Stimulated activated naive CD8-positive, alpha-beta T cell treated with anti-CD3 and anti-CD28 coated beads, Interleukin-15, Interleukin-2, amounts not matched to agents 100 ng/mL and 50 ng/mL, for 24 hours (primary cell): ENCODE results near the gene IWS1.
"Not testable (repeated sequence)": the region's sequence is repeated elsewhere in the genome, so short reads cannot be mapped to it uniquely, and the experiment has no call there.

ENCODE experiments used
- H3K27ac Mint-ChIP-seq: one replicate; pipeline ENCODE4 v1.8.0; 2021; ENCODE audit warnings: mild to moderate bottlenecking, mixed read lengths
- H3K27me3 Mint-ChIP-seq: one replicate; pipeline ENCODE4 v1.8.0; 2021; ENCODE audit warnings: mixed read lengths
- H3K36me3 Mint-ChIP-seq: one replicate; pipeline ENCODE4 v1.8.0; 2021; ENCODE audit warnings: low read depth, mixed read lengths
- H3K4me1 Mint-ChIP-seq: one replicate; pipeline ENCODE4 v1.8.0; 2021; ENCODE audit warnings: low read depth, mixed read lengths
- H3K4me3 Mint-ChIP-seq: one replicate; pipeline ENCODE4 v1.8.0; 2021; ENCODE audit warnings: mild to moderate bottlenecking, mixed read lengths
- H3K9me3 Mint-ChIP-seq: one replicate; pipeline ENCODE4 v1.8.0; 2021; ENCODE audit warnings: mixed read lengths

Gene IWS1

DNA sequence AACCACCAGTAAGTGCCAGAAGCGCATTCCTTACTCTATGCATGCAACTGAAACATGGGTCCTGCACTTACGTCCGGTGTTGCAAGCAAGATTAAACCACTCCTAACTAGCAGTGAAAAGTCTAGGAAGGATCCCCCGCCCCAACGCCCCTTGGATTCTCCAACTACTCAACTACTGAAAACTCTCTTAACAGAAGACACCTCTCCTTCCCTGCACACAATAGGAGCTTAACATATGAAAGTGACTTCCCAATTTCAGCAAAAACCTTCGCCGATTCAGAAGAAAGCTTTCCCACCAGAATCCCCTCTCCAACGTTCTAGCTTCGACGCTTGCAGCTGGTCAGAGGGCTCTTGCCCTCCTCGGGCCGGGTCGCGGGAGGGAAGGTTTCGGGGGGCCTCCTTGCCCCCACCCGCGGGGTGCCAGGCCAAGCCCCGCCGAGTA lies 578 bp downstream of the IWS1 start:
- Mint-ChIP-seq H3K4me1 (peaks cover 47% of the 10 kb centered on the region), H3K27ac (peak overlapping the region; percentile 98), H3K4me3 (peak overlapping the region; percentile 96), H3K36me3 (peaks cover 26% of the 10 kb centered on the region), H3K9me3 (no peaks in the 10 kb centered on the region), H3K27me3 (no peaks in the 10 kb centered on the region)

- H3K4me3 Mint-ChIP-seq, result peak overlapping the region; percentile 96
- H3K36me3 Mint-ChIP-seq, result peaks cover 40% of the 10 kb centered on the region
- H3K27ac Mint-ChIP-seq, H3K9me3 Mint-ChIP-seq, H3K27me3 Mint-ChIP-seq: not testable (repeated sequence)
- H3K4me1 Mint-ChIP-seq, result peaks cover 59% of the 10 kb centered on the region
These were observed 2.0 kb downstream of the IWS1 start for GRCh38 chr2:127524198-127524834.

GRCh38 chr2:127523269-127523939 lies 2.9 kb downstream of the IWS1 start:
- H3K36me3 Mint-ChIP-seq, result peaks cover 41% of the 10 kb centered on the region
- H3K27me3 Mint-ChIP-seq, result no peaks in the 10 kb centered on the region
- peaks cover 59% of the 10 kb centered on the region for H3K4me1 Mint-ChIP-seq
- peak overlapping the region; percentile 34 for H3K27ac Mint-ChIP-seq
- peak overlapping the region; percentile 60 for H3K4me3 Mint-ChIP-seq
- H3K9me3 Mint-ChIP-seq, result no peaks in the 10 kb centered on the region

GRCh38 chr2:127520424-127520823 lies 5.9 kb downstream of the IWS1 start:
- H3K27ac Mint-ChIP-seq, result no peak overlapping the region

DNA sequence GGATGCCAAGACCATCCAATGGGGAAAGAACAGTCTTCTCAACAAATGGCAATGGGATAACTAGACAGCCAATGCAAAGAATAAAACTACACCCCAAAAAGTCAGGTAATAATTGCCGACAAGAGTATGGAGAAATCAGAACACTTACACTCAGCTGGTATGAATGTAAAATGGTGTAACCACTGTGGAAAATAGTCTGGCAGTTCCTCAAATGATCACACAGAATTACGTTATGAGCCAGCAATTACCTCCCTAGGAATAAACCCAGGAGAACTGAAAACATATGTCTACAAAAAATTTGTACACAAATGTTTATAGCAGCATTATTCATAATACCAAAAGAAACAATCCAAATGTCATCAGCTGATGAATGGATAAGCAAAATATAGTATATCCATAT lies 8.8 kb downstream of the IWS1 start:
- peaks cover 71% of the 10 kb centered on the region for H3K36me3 Mint-ChIP-seq
- peaks cover 63% of the 10 kb centered on the region for H3K4me1 Mint-ChIP-seq

More at GRCh38 chr2:127520424-127520823, 5.9 kb downstream of the IWS1 start:
- peaks cover 68% of the 10 kb centered on the region for H3K4me1 Mint-ChIP-seq
- H3K9me3 Mint-ChIP-seq, result no peaks in the 10 kb centered on the region
- H3K27me3 Mint-ChIP-seq, result no peaks in the 10 kb centered on the region
- no peak overlapping the region for H3K4me3 Mint-ChIP-seq
- H3K36me3 Mint-ChIP-seq, result peaks cover 67% of the 10 kb centered on the region

DNA sequence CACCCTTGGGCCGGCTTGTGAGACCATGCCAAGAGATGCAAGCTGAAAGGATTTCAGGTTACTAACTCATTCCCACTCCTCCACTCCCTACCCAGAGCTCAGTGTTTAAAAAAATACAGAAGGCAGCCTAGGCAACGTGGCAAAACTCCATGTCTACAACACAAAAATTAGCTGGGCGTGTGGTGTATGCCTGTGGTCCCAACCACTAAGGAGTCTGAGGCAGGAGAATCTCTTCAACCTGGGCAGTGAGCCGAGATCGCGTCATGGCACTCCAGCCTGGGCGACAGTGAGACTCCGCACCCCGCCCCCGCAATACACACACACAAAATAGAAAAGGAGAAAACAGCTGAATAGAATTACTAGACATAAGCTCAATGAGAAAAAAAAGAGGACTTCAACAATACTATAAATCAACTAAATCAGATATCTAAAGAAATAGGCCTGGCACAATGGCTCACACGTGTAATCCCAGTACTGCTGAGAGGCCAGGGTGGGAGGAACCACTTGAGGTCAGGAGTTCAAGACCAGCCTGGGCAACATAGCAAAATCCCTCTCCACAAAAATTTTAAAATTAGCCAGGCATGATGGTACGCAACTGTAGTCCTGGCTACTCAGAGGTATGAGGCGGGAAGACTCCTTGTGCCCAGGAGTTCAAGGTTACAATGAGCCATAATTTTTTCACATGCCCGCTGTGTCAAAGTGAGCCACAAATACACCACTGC lies 10.1 kb downstream of the IWS1 start:
- Mint-ChIP-seq H3K27ac (no peak overlapping the region), H3K4me1 (peaks cover 66% of the 10 kb centered on the region), H3K9me3 (no peaks in the 10 kb centered on the region)

More for the DNA sequence above, 8.8 kb downstream of the IWS1 start:
- Mint-ChIP-seq H3K27ac (no peak overlapping the region), H3K27me3 (no peaks in the 10 kb centered on the region), H3K9me3 (no peaks in the 10 kb centered on the region), H3K4me3 (no peak overlapping the region)

GRCh38 chr2:127515383-127515915 lies 10.8 kb downstream of the IWS1 start:
- no peaks in the 10 kb centered on the region for H3K9me3 Mint-ChIP-seq
- peaks cover 73% of the 10 kb centered on the region for H3K36me3 Mint-ChIP-seq
- peaks cover 69% of the 10 kb centered on the region for H3K4me1 Mint-ChIP-seq
- H3K4me3 Mint-ChIP-seq, result no peak overlapping the region
- H3K27me3 Mint-ChIP-seq, result no peaks in the 10 kb centered on the region
- H3K27ac Mint-ChIP-seq, result peak overlapping the region; percentile 18

More for the DNA sequence above, 10.1 kb downstream of the IWS1 start:
- H3K4me3 Mint-ChIP-seq, result no peak overlapping the region
- peaks cover 70% of the 10 kb centered on the region for H3K36me3 Mint-ChIP-seq
- H3K27me3 Mint-ChIP-seq, result no peaks in the 10 kb centered on the region

GRCh38 chr2:127514485-127514884 lies 11.8 kb downstream of the IWS1 start:
- Mint-ChIP-seq H3K27ac (no peak overlapping the region), H3K27me3 (no peaks in the 10 kb centered on the region), H3K36me3 (peaks cover 67% of the 10 kb centered on the region), H3K4me1 (peaks cover 70% of the 10 kb centered on the region), H3K9me3 (no peaks in the 10 kb centered on the region), H3K4me3 (no peak overlapping the region)

DNA sequence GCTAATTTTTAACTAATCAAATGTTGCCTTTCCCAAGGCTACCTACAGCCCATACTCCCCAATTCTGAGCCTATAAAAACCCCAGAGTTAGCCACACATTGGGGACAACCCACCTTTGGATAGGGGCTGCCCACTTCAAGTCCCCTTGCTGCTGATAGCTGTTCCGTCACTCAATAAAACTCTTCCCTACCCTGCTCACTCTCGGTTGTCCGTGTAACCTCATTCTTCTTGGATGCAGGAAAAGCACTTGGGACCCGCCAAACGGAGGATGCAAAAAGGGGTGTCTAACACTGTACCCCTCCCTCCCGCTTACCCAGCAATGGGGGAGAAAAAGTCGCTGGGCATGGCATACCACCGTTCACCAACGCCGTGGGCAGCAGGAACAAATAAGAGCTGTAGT lies 12.2 kb downstream of the IWS1 start:
- H3K36me3 Mint-ChIP-seq, result peaks cover 67% of the 10 kb centered on the region

GRCh38 chr2:127512362-127512761 lies 13.9 kb downstream of the IWS1 start:
- Mint-ChIP-seq H3K27me3 (no peaks in the 10 kb centered on the region), H3K27ac (peak overlapping the region; percentile 69), H3K36me3 (peaks cover 73% of the 10 kb centered on the region), H3K9me3 (no peaks in the 10 kb centered on the region), H3K4me3 (no peak overlapping the region), H3K4me1 (peaks cover 83% of the 10 kb centered on the region)

More for the DNA sequence above, 12.2 kb downstream of the IWS1 start:
- H3K4me1 Mint-ChIP-seq, result peaks cover 73% of the 10 kb centered on the region
- no peak overlapping the region for H3K4me3 Mint-ChIP-seq
- H3K27me3 Mint-ChIP-seq, result no peaks in the 10 kb centered on the region
- no peaks in the 10 kb centered on the region for H3K9me3 Mint-ChIP-seq
- H3K27ac Mint-ChIP-seq, result no peak overlapping the region

- no peaks in the 10 kb centered on the region for H3K27me3 Mint-ChIP-seq
- H3K4me1 Mint-ChIP-seq, result peaks cover 80% of the 10 kb centered on the region
- peaks cover 71% of the 10 kb centered on the region for H3K36me3 Mint-ChIP-seq
- no peak overlapping the region for H3K4me3 Mint-ChIP-seq
- H3K9me3 Mint-ChIP-seq, result no peaks in the 10 kb centered on the region
- no peak overlapping the region for H3K27ac Mint-ChIP-seq
These were observed 14.4 kb downstream of the IWS1 start for GRCh38 chr2:127511917-127512316.

DNA sequence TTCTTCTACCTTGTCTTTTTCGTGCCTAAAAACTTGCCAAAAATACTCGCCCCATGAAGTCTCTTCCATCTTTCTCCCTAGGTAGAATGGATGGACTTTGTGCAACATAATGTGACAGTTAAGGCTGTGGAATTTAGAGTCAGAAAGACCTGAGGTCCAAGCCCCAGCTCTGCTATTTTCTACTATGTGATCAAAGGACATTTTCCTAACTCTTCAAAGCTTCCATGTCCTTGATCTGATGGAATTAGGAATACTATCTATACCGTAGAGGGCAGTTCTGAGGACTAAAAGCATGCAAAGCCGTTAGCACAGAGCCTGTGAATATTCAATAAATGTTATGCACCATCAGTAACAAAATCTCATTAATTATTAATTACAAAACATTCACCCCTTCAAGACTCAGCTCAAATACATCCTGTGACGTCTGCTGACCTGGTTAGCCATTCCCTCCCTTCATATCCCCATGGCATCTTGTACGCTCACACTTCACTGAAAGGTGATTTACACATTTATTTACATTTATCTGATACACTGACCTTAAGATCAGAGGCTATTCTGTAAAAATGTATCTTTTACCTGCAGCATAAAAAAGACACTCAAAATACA lies 15.1 kb downstream of the IWS1 start:
- H3K27me3 Mint-ChIP-seq, result no peaks in the 10 kb centered on the region
- H3K4me3 Mint-ChIP-seq, result no peak overlapping the region
- no peak overlapping the region for H3K27ac Mint-ChIP-seq
- peaks cover 80% of the 10 kb centered on the region for H3K4me1 Mint-ChIP-seq
- H3K36me3 Mint-ChIP-seq, result peaks cover 65% of the 10 kb centered on the region
- H3K9me3 Mint-ChIP-seq, result no peaks in the 10 kb centered on the region

GRCh38 chr2:127510073-127510472 lies 16.2 kb downstream of the IWS1 start:
- H3K4me3 Mint-ChIP-seq, result no peak overlapping the region
- no peaks in the 10 kb centered on the region for H3K9me3 Mint-ChIP-seq
- H3K27ac Mint-ChIP-seq, result no peak overlapping the region
- H3K27me3 Mint-ChIP-seq, result no peaks in the 10 kb centered on the region
- H3K36me3 Mint-ChIP-seq, result peaks cover 63% of the 10 kb centered on the region
- H3K4me1 Mint-ChIP-seq, result peaks cover 74% of the 10 kb centered on the region

GRCh38 chr2:127508631-127509034 lies 17.7 kb downstream of the IWS1 start:
- H3K27ac Mint-ChIP-seq, result peak overlapping the region; percentile 60
- peaks cover 66% of the 10 kb centered on the region for H3K36me3 Mint-ChIP-seq
- H3K4me1 Mint-ChIP-seq, result peaks cover 62% of the 10 kb centered on the region
- H3K9me3 Mint-ChIP-seq, result no peaks in the 10 kb centered on the region
- no peak overlapping the region for H3K4me3 Mint-ChIP-seq
- no peaks in the 10 kb centered on the region for H3K27me3 Mint-ChIP-seq
